ENCODE data around the gene DUSP9. TPM values are rescaled to one million over a fixed set of nuclear protein-coding genes. Genes with fewer than 3 reads are reported as not detected.

The DUSP9 gene
- polyA plus RNA-seq, 1 donor from 2014 or later, result 0.94 TPM

- no peak overlapping the region for H2AFZ ChIP-seq (ENCODE audit: low read depth, low read length)
- H3K4me3 ChIP-seq (ENCODE audit: low read length), result no peak overlapping the region
- no peaks in the 10 kb centered on the region for H3K36me3 ChIP-seq (ENCODE audit: insufficient read depth, low read length)
- H3K9ac ChIP-seq (ENCODE audit: low read length), result no peak overlapping the region
- H4K20me1 ChIP-seq (ENCODE audit: insufficient read depth), result no peaks in the 10 kb centered on the region
- H3K4me2 ChIP-seq (ENCODE audit: low read length), result no peak overlapping the region
- H3K79me2 ChIP-seq (replicated peaks; ENCODE audit: insufficient read depth, low read length), result no peaks in the 10 kb centered on the region
- H3K9me3 ChIP-seq (ENCODE audit: low read length), result no peaks in the 10 kb centered on the region
- H3K27ac ChIP-seq (ENCODE audit: low read length), result no peak overlapping the region
- TF ChIP-seq RAD21 (conservative IDR thresholded peaks at IDR 0.05) (peak; percentile 73), SMC3 (conservative IDR thresholded peaks at IDR 0.05; ENCODE audit: poor library complexity) (peak; percentile 71), CTCF (IDR thresholded peaks at IDR 0.05; ENCODE audit: poor library complexity, severe bottlenecking) (peak; percentile 71), POLR2AphosphoS5 (IDR thresholded peaks at IDR 0.05) (no peak), MXI1 (conservative IDR thresholded peaks at IDR 0.05; ENCODE audit: poor library complexity, severe bottlenecking) (no peak), REST (IDR thresholded peaks at IDR 0.05; ENCODE audit: borderline replicate concordance) (no peak)
- no peaks in the 10 kb centered on the region for H3K9me2 ChIP-seq (ENCODE audit: insufficient read depth, low read length)
- H3K27me3 ChIP-seq (ENCODE audit: insufficient read depth, low read depth, low read length), result no peaks in the 10 kb centered on the region
- no peaks in the 10 kb centered on the region for H3F3A ChIP-seq (ENCODE audit: insufficient read depth, low read length, poor library complexity, severe bottlenecking)
These were observed 21.0 kb downstream of the DUSP9 start for GRCh38 chrX:153667956-153668396.

DNA sequence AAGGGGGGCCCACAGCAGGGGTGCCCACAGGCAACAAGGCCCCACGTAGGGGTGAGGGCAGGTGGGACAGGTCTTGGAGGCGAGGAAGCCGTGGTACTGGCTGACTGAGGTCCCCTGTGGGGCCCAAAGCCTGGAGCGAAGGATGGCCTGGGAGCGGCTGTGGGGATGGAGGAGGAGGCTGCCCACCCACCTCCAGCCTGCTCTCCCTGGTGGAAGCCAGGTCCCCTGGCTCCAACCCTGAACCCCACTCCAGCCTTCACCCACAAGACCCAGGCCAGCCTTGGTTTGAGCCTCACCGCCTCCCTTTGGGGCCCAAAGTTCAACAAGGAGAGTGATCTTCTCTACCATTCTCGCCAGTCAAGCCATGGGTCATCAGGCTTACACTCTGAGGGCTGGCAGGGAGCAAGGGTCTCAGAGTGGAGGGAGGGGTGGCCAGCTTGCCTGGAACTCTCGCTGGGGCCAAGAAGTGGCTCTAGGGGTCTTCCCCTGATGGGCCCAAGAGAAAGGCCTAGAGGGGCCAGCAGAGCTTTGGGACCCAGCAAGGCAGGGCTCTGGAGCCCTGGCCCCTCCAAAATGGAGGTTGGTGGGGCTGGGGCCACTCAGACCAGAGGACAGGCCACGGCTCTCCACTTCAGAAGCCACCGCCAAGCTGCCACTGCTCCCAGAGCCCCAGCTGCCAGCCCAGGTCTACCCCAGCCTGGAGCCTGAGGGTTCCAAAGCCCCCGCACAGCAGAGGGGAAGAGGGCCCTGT, 21.6 kb downstream of the DUSP9 start:
- no peak for TF ChIP-seq RAD21 (conservative IDR thresholded peaks at IDR 0.05)
- no peak for TF ChIP-seq EZH2 (IDR thresholded peaks at IDR 0.05; ENCODE audit: borderline replicate concordance, insufficient read depth, low read length, poor library complexity, severe bottlenecking)
- no peak for TF ChIP-seq MXI1 (conservative IDR thresholded peaks at IDR 0.05; ENCODE audit: poor library complexity, severe bottlenecking)
- no peak for TF ChIP-seq CTCF (IDR thresholded peaks at IDR 0.05; ENCODE audit: poor library complexity, severe bottlenecking)
- no peaks in the 10 kb centered on the region for H4K20me1 ChIP-seq (ENCODE audit: insufficient read depth)
- no peaks in the 10 kb centered on the region for H3F3A ChIP-seq (ENCODE audit: insufficient read depth, low read length, poor library complexity, severe bottlenecking)

More for the DNA sequence above, 21.6 kb downstream of the DUSP9 start:
- Histone ChIP-seq H2AFZ (ENCODE audit: low read depth, low read length) (no peak overlapping the region), H3K4me2 (ENCODE audit: low read length) (no peak overlapping the region), H3K79me2 (replicated peaks; ENCODE audit: insufficient read depth, low read length) (no peaks in the 10 kb centered on the region), H3K9me2 (ENCODE audit: insufficient read depth, low read length) (no peaks in the 10 kb centered on the region), H3K36me3 (ENCODE audit: insufficient read depth, low read length) (no peaks in the 10 kb centered on the region), H3K27me3 (ENCODE audit: insufficient read depth, low read depth, low read length) (no peaks in the 10 kb centered on the region), H3K27ac (ENCODE audit: low read length) (no peak overlapping the region), H3K4me3 (ENCODE audit: low read length) (no peak overlapping the region), H3K9me3 (ENCODE audit: low read length) (no peaks in the 10 kb centered on the region), H3K9ac (ENCODE audit: low read length) (no peak overlapping the region)

Data from neural cell (in vitro differentiated cells).